Progenitor cell of endocrine pancreas (in vitro differentiated cells): ENCODE results near the gene COX4I1. TPM values are rescaled to one million over a fixed set of nuclear protein-coding genes. Genes with fewer than 3 reads are reported as not detected.
"Not testable (repeated sequence)": the region's sequence is repeated elsewhere in the genome, so short reads cannot be mapped to it uniquely, and the experiment has no call there.

Source experiments
- DNase-seq: peaks from one replicate; pipeline ENCODE4 v3.0.0; 2021; ENCODE audit warnings: low spot score; ENCODE audit not compliant: unreplicated experiment
- H3K27ac Mint-ChIP-seq: 2 replicates; pipeline ENCODE4 v1.8.0; 2021; ENCODE audit warnings: mild to moderate bottlenecking, moderate library complexity, mixed read lengths
- H3K27me3 Mint-ChIP-seq: 2 replicates; pipeline ENCODE4 v1.8.0; 2021; ENCODE audit warnings: mixed read lengths
- H3K36me3 Mint-ChIP-seq: 2 replicates; pipeline ENCODE4 v1.8.0; 2022; ENCODE audit warnings: mixed read lengths; ENCODE audit not compliant: insufficient read depth
- H3K4me1 Mint-ChIP-seq: 2 replicates; pipeline ENCODE4 v1.8.0; 2021; ENCODE audit warnings: low read depth, mixed read lengths
- H3K4me3 Mint-ChIP-seq: 2 replicates; pipeline ENCODE4 v1.8.0; 2021; ENCODE audit warnings: low read depth, mild to moderate bottlenecking, moderate library complexity, mixed read lengths
- H3K9me3 Mint-ChIP-seq: 2 replicates; pipeline ENCODE4 v1.8.0; 2021; ENCODE audit warnings: low read depth, mixed read lengths
- CTCF ChIP-seq: fragments of 200-600 bp; sonication (generic); IDR thresholded peaks from one replicate; pipeline ENCODE4 v1.5.0; 2021; ENCODE audit warnings: antibody characterized with exemption, mild to moderate bottlenecking; ENCODE audit not compliant: unreplicated experiment
- total RNA-seq: library from RNA; stranded (reverse); gene quantifications from 2 replicates; pipeline ENCODE4 v1.2.1, GENCODE V29; 2021

COX4I1 gene
- total RNA-seq, 1 donor from 2014 or later, result 466 TPM

- DNase-seq, result peak; percentile 34
- Mint-ChIP-seq H3K36me3 (peaks cover 27% of the 10 kb centered on the region), H3K4me1 (peaks cover 37% of the 10 kb centered on the region), H3K27ac (peak overlapping the region; percentile 98), H3K27me3 (no peaks in the 10 kb centered on the region), H3K9me3 (no peaks in the 10 kb centered on the region), H3K4me3 (peak overlapping the region; percentile 89)
- TF ChIP-seq CTCF, result no peak
Measured at GRCh38 chr16:85798901-85799496, 496 bp upstream of the COX4I1 start.

- TF ChIP-seq CTCF, result no peak
- Mint-ChIP-seq H3K4me3 (peak overlapping the region; percentile 86), H3K27me3 (no peaks in the 10 kb centered on the region), H3K4me1 (peaks cover 33% of the 10 kb centered on the region), H3K27ac (peak overlapping the region; percentile 99), H3K9me3 (no peaks in the 10 kb centered on the region), H3K36me3 (peaks cover 36% of the 10 kb centered on the region)
- no peak for DNase-seq
Measured at GRCh38 chr16:85800321-85800669, 800 bp downstream of the COX4I1 start.

- Mint-ChIP-seq H3K4me3 (no peak overlapping the region), H3K27ac (no peak overlapping the region), H3K4me1 (peaks cover 20% of the 10 kb centered on the region), H3K27me3 (no peaks in the 10 kb centered on the region), H3K9me3 (no peaks in the 10 kb centered on the region), H3K36me3 (peaks cover 41% of the 10 kb centered on the region)
- DNase-seq, result no peak
- TF ChIP-seq CTCF, result no peak
Measured at GRCh38 chr16:85803570-85803969, 4.1 kb downstream of the COX4I1 start.

GRCh38 chr16:85805442-85806045 lies 6.0 kb downstream of the COX4I1 start:
- Mint-ChIP-seq H3K4me1 (peaks cover 19% of the 10 kb centered on the region), H3K4me3 (no peak overlapping the region), H3K36me3 (peaks cover 41% of the 10 kb centered on the region), H3K27ac (no peak overlapping the region), H3K27me3 (no peaks in the 10 kb centered on the region), H3K9me3 (no peaks in the 10 kb centered on the region)
- no peak for TF ChIP-seq CTCF
- DNase-seq, result no peak

GRCh38 chr16:85806539-85806938 lies 7.0 kb downstream of the COX4I1 start:
- Mint-ChIP-seq H3K36me3 (peaks cover 38% of the 10 kb centered on the region), H3K27me3 (peaks cover 2% of the 10 kb centered on the region), H3K4me3 (no peak overlapping the region), H3K27ac (no peak overlapping the region), H3K4me1 (peaks cover 9% of the 10 kb centered on the region), H3K9me3 (no peaks in the 10 kb centered on the region)
- TF ChIP-seq CTCF, result no peak
- no peak for DNase-seq

- H3K27ac Mint-ChIP-seq, H3K27me3 Mint-ChIP-seq, H3K4me1 Mint-ChIP-seq, DNase-seq, H3K4me3 Mint-ChIP-seq, H3K9me3 Mint-ChIP-seq: not testable (repeated sequence)
- H3K36me3 Mint-ChIP-seq, result peaks cover 31% of the 10 kb centered on the region
Measured at GRCh38 chr16:85807340-85807739, 7.8 kb downstream of the COX4I1 start.

- peaks cover 16% of the 10 kb centered on the region for H3K27me3 Mint-ChIP-seq
- DNase-seq, H3K4me3 Mint-ChIP-seq, H3K9me3 Mint-ChIP-seq, H3K4me1 Mint-ChIP-seq, H3K27ac Mint-ChIP-seq: not testable (repeated sequence)
- H3K36me3 Mint-ChIP-seq, result peaks cover 29% of the 10 kb centered on the region
Measured at GRCh38 chr16:85808104-85808503, 8.6 kb downstream of the COX4I1 start.
